Medulla oblongata (tissue), 1 donor: Measurements from ENCODE around the gene MEF2B.
"Not testable (repeated sequence)": the region's sequence is repeated elsewhere in the genome, so short reads cannot be mapped to it uniquely, and the experiment has no call there.

Source experiments
- DNase-seq: peaks from one replicate; pipeline ENCODE4 v3.0.0-alpha.2; 2015; ENCODE audit errors: extremely low spot score

Gene MEF2B

GRCh38 chr19:19192910-19193423, 22.9 kb upstream of the MEF2B start:
- no peak for DNase-seq

DNA sequence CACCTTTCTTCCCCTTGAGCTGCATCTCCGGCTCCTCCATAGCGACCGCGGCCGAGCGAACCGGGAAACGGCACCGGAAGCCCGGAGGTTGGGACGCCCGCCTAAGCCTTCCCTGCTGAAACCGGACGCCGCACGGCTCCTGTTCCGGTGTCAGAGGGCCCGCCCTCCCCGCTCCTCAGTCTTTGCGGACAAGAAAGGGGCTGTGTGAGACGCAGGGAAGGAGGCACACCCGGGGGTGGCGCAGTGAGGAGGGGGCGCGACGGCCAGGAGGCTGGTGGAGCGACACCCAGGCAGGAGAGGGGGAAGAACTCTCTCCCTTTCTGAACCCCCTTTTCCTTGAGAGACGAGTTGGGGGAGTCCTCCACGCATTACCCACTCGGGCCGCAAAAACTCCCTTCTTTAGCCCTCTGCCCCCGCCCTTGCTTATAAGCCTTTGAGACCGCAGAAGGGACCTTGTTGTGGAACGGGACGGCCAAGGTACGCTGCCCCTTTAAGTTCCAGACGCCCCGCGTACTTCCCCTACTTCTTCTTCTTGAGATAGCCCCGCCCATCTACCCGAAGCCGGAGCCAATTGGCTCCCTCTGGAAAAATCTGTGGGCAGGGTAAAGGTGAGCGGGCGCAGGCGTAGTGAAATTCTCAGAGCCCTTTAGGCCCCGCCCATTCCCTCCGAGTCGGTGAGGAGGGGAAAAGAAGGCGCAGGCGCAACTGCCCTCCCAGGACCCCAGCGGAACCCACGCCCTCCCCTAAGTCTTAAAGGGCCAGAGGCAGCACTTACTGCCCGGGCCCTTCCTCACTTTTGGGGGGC, 22.2 kb upstream of the MEF2B start, which contains the start of the genes BORCS8 and RFXANK:
BORCS8 (minus strand) TSS at position 75 of the 805 bp plus-strand sequence; CDS start at position 40, 35 bp downstream.
RFXANK (plus strand) TSS at position 181 of the 805 bp plus-strand sequence. CDS start 1,689 bp downstream, outside the sequence.
- DNase-seq: peak; percentile 100

DNA sequence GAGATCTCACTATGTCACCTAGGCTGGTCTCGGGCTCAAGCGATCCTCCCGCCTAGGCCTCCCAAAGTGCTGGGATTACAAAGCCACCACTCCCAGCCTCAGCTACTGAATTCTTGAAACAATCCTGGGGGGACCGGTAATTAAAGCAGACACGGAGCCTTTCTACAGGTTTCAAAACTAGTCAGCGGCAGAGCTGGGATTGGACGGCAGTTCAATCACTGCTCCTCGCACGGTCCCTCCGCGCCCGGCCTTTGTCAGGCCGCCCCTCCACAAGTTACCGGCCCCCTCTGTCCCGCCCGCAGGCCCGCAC, 21.7 kb upstream of the MEF2B start:
- DNase-seq: no peak

GRCh38 chr19:19186742-19187141, 16.7 kb upstream of the MEF2B start:
- no peak for DNase-seq

DNA sequence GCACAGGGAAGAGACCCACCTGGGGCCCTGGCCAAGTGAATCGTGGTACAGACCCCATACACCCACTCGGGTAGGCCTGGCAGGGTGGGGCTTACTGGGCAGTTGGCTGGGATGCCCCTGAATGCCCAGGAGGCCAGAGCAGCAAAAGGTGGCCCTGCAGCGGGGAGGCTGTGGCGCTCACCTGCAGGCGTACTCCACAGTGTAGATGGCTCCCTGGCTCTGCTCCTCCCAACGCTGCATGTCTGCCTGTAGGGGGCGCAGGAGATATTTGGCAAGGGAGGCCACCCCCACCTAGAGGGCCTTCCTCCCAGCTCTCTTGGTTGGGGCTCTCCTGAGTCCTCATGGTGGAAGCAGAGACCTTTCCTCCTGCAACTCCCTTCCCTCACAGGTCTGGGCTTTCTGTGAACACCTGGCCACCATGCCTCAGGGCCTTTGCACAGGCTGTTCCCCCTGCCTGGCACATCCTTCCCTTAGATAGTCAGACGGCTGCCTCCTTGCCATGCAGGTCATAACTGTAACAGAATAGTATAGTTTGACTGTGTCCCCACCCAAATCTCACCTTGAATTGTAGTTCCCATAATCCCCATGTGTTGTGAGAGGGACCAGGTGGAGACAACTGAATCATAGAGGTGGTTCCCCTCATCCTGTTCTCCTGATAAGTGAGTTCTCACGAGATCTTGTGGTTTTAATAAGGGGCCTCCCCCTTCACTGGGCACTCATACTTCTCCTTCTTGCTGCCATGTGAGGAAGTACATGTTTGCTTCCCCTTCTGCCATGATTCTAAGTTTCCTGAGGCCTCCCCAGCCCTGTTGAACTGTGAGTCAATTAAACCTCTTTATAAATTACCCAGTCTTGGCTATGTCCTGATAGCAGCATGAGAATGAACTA, 16.0 kb upstream of the MEF2B start:
- DNase-seq: no peak

GRCh38 chr19:19181488-19181998, 11.5 kb upstream of the MEF2B start:
- no peak for DNase-seq

- DNase-seq: no peak
Measured at GRCh38 chr19:19179548-19180441, 9.7 kb upstream of the MEF2B start.

- DNase-seq: no peak
Measured at GRCh38 chr19:19176950-19177349, 6.9 kb upstream of the MEF2B start.

- not testable (repeated sequence) for DNase-seq
Measured at GRCh38 chr19:19173243-19173642, 3.2 kb upstream of the MEF2B start.

- DNase-seq: no peak
Measured at GRCh38 chr19:19171821-19172532, 1.9 kb upstream of the MEF2B start.

DNA sequence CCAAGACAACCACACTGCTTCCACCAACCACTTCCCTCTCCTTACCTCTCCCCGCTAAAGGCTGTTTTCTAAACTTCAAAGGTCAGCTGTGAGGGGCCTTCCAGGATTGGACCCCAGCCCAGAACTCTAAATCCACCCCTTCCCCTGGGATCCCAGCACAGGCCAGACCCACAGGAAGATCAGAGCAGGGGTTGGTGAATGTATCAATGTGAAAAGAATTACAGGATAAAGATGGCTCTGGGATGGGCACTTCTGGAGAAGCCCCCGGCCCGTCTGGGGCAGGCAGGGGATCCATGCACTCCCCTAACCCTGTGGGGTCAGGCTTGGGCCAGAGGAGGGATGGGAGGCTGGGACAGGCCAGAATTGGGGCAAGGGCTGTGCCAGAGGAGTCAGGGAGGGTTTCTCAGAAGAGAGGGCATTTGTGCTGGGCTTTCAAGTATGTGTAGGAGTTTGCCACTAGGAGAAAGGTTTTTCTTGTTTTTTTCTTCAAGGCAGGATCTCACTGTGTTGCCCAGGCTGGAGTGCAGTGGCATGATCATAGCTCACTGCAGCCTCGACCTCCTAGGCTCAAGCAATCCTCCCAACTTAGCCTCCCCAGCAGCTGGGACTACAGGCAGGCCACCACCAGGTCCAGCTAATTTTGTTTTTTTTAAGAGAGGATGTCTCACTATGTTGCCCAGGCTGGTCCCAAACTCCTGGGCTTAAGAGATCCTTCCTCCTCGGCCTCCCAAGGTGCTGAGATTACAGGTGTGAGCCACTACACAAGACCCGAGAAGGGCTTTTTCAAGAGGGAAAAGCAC, 1.0 kb upstream of the MEF2B start:
- no peak for DNase-seq

DNA sequence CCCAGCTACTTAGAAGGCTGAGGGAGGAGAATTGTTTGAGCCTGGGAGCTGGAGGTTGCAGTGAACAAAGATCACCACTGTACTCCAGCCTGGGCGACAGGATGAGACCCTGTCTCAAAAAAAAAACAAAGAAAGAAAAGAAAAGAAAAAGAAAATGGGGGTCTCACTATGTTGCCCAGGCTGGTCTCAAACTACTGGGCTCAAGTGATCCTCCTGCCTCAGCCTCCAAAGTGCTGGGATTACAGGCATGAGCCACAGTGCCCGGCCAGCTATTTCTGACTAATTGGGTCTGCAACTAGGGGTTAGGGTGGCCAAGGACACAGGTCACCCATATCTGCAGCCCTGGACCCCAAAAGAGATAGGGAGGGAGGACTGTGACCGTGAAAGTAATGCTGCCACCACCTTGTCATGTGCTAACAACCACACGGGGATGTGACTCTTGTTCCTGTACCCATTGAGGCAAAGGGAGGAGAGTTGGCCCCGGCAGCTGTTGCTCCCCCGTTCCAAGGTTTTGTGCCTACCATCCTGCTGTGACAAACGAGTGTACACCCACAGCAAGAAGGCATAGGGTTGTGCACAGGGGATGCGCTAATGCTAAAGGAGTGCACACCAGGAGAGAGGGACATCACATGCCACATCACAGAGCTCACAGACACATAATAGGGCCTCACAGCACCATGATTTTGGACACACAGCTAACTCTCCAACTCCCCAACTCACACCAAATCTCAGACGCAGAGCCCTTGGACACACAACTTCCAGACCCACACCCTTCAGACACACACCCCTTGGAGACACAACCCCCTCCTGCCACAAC, 619 bp downstream of the MEF2B start:
- no peak for DNase-seq

- no peak for DNase-seq
Measured at GRCh38 chr19:19167612-19168011, 2.5 kb downstream of the MEF2B start.

DNA sequence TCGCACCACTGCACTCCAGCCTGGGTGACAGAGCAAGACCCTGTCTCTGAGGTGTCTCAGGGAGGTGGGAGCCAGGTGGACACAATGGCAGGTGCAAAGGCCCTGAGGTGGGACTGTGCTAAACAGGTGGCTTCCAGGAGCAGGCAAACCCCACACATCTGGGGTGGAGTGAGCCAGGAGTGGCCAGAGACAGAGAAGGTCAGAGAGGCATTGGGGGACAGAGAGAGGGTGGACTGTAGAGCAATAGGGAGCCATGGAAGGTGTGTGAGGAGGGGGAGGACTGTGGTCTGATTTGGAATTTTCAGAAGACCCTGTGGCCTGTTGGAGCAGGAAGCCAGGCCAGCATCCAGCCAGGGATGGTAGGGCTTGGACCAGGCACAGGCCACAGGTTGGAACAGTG, 4.7 kb downstream of the MEF2B start:
- DNase-seq: no peak

DNA sequence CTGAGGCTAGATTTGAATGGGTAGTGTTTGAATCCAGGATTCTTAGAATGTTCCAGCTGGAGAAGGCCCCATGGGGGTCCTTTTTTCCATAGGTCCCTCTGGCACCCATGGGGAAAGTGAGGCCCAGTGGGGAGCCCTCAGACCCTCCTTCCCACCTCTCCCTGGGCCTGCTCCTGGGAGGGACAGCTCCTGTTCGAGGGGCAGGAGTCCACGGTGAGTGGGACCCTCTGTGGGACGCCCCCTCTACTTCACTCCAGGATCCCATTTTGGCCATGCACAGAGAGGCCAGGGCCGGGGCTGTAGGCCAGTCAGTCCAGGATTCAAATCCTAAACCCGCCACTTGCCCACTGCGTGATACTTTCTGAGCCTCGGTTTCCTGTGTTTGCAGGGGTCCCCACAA, 7.6 kb downstream of the MEF2B start:
- no peak for DNase-seq

DNA sequence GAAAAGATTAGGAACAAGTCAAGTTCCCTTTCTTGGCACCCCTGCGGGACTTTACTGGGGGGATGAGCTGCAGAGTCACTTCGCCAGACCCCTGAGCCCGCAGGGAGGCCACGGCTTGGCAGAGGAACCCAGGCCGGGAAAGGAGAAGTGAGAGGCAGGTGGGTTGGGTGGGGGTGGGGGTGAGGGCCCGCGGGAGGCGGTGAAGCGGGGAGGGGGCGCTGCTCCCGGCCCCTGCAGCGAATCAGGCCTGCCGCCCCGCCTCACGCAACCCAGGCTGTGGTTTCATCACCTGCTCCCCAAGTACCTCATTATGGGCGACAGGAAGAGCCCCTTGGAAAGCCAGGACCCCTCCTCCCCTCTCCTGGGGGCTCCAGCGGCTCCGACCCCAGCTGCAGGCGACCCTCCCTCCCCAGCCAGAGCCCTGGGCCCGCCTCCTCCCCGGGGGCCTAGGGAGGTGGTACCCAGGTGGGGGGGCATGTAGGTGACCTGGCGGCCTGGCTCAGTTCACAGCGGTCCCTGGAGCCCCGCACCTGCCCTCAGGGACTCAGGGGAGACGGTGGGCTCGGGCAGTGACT, 9.5 kb downstream of the MEF2B start:
- no peak for DNase-seq

GRCh38 chr19:19159534-19159933, 10.5 kb downstream of the MEF2B start:
- no peak for DNase-seq

DNA sequence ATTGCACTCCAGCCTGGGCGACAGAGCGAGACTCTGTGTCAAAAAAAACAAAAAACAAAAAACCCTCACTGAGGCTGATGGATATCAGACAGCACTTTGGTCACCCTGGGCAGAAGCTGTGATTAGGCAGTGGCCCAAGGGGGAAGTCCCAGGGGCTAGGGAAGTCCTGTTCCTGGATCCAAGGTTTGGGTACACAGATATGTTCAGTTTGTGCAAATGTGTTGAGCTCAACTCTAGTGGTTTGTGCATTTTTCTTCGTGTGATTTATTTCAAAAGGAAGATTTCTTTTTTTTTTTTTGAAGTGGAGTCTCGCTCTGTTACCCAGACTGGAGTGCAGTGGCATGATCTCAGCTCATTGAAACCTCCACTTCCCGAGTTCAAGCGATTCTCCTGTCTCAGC, 12.3 kb downstream of the MEF2B start:
- DNase-seq: no peak
